Sigmoid colon (tissue), 4 donors: ENCODE results near the gene NEMP2.

Experiments
- EP300 ChIP-seq, 4 donors: sonication (generic); formaldehyde crosslinking; IDR thresholded peaks; one replicate each; pipeline ENCODE4 v1.6.1; 2017; ENCODE audit warnings: antibody characterized with exemption in 4 of 4
- TF ChIP-seq, protein P1 (sequence below), 4 experiments: fragments of 450-650 bp in 3 of 4; fragments of 200-600 bp in 1 of 4; IDR thresholded peaks; one replicate each; pipeline ENCODE4 v1.5.1; 2016 to 2019; ENCODE audit warnings: antibody characterized with exemption in 4 of 4, mild to moderate bottlenecking in 3 of 4, moderate library complexity in 2 of 4

DNA sequence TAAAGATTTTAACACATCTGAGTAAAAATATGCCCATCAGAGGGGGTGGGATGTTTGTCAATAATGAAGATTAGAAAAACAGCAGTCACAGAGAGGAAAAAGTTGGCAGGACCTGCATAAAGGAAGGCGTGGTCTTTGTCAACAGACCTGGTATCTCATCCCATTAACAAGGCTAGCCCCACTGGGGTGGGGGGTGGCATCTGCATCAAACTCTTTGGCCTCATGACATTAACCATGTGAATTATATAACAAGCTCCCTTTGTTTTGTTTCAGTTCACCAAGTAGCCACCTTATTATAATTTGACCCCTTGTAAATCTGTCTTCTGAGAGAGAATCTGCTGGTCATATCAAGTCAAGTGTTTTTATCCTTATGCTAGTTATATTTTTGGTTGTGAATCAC, 28.8 kb downstream of the NEMP2 start:
- no peak for TF ChIP-seq EP300 (IDR thresholded peaks at IDR 0.05)
- TF ChIP-seq, protein P1, sequence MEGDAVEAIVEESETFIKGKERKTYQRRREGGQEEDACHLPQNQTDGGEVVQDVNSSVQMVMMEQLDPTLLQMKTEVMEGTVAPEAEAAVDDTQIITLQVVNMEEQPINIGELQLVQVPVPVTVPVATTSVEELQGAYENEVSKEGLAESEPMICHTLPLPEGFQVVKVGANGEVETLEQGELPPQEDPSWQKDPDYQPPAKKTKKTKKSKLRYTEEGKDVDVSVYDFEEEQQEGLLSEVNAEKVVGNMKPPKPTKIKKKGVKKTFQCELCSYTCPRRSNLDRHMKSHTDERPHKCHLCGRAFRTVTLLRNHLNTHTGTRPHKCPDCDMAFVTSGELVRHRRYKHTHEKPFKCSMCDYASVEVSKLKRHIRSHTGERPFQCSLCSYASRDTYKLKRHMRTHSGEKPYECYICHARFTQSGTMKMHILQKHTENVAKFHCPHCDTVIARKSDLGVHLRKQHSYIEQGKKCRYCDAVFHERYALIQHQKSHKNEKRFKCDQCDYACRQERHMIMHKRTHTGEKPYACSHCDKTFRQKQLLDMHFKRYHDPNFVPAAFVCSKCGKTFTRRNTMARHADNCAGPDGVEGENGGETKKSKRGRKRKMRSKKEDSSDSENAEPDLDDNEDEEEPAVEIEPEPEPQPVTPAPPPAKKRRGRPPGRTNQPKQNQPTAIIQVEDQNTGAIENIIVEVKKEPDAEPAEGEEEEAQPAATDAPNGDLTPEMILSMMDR (IDR thresholded peaks at IDR 0.05): no peak
